Measurements from ENCODE around the gene SPEM1.

- TF ChIP-seq POLR2AphosphoS2 (IDR thresholded peaks at IDR 0.05; ENCODE audit: low read depth, low read length) (no peak), CHD1 (IDR thresholded peaks at IDR 0.05; ENCODE audit: low read depth, low read length) (no peak), CREB1 (IDR thresholded peaks at IDR 0.05; ENCODE audit: low read depth) (no peak), SMC3 (IDR thresholded peaks at IDR 0.05; ENCODE audit: borderline replicate concordance, low read length) (no peak), EGR1 (IDR thresholded peaks at IDR 0.05; ENCODE audit: borderline replicate concordance in 1 of 2, low read depth in 2 of 2, low read length in 2 of 2) (no peak), JUNB (IDR thresholded peaks at IDR 0.05) (no peak), LARP7 (IDR thresholded peaks at IDR 0.05) (no peak), POLR2A (IDR thresholded peaks at IDR 0.05; ENCODE audit: low read depth, low read length) (no peak), SPI1 (IDR thresholded peaks at IDR 0.05; ENCODE audit: borderline replicate concordance, insufficient read depth, low read depth, low read length) (no peak)
- TF ChIP-seq, protein P1, sequence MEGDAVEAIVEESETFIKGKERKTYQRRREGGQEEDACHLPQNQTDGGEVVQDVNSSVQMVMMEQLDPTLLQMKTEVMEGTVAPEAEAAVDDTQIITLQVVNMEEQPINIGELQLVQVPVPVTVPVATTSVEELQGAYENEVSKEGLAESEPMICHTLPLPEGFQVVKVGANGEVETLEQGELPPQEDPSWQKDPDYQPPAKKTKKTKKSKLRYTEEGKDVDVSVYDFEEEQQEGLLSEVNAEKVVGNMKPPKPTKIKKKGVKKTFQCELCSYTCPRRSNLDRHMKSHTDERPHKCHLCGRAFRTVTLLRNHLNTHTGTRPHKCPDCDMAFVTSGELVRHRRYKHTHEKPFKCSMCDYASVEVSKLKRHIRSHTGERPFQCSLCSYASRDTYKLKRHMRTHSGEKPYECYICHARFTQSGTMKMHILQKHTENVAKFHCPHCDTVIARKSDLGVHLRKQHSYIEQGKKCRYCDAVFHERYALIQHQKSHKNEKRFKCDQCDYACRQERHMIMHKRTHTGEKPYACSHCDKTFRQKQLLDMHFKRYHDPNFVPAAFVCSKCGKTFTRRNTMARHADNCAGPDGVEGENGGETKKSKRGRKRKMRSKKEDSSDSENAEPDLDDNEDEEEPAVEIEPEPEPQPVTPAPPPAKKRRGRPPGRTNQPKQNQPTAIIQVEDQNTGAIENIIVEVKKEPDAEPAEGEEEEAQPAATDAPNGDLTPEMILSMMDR (IDR thresholded peaks at IDR 0.05 in 2 of 3, conservative IDR thresholded peaks at IDR 0.05 in 1 of 3; ENCODE audit: control insufficient read depth in 2 of 3, extremely low read depth in 1 of 3, insufficient read depth in 1 of 3, low read depth in 3 of 3, low read length in 3 of 3): no peak
Measured at GRCh38 chr17:7460850-7461660, 40.9 kb downstream of the SPEM1 start.

All from GM12878 (cell line).